ENCODE measurements around the gene PRCD.
A peak's percentile ranks its signal among the peaks of the same experiment; 100 is the strongest.

PRCD gene

DNA sequence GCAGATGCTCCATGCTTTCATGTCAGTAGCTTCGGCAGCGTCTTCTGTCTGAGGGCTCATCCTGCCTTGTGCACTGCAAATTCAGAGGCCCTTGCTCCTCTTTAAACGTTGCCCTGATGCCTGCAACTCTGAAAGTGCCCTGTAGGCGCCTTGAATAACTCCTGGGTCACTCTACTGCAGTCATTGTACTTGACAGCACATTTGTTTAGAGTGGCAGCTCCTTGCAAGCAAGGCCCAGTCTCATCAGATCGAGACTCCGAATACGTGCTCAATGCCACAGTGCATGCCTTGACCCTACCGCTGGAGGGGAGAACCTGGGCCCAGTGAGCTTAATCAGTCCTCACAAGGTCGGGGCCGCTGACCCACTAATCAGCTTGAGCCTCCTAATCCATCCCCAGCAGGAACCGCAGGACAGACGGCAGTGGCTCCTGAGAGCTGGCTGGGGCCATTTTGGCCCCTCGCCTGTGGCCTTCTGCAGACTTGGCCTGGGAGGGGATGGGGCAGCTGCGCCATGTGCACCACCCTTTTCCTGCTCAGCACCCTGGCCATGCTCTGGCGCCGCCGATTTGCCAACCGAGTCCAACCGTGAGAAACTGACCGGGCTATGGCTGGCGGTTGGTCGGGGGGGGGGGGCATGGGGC is at the start of gene PRCD:
Gene PRCD (plus strand): TSS at position 414 of the 641 bp plus-strand sequence. CDS start 98 bp downstream, at position 512.
- no peak for DNase-seq

GRCh38 chr17:76490112-76490710 is 49.6 kb upstream of the PRCD start:
- no peak for DNase-seq

DNA sequence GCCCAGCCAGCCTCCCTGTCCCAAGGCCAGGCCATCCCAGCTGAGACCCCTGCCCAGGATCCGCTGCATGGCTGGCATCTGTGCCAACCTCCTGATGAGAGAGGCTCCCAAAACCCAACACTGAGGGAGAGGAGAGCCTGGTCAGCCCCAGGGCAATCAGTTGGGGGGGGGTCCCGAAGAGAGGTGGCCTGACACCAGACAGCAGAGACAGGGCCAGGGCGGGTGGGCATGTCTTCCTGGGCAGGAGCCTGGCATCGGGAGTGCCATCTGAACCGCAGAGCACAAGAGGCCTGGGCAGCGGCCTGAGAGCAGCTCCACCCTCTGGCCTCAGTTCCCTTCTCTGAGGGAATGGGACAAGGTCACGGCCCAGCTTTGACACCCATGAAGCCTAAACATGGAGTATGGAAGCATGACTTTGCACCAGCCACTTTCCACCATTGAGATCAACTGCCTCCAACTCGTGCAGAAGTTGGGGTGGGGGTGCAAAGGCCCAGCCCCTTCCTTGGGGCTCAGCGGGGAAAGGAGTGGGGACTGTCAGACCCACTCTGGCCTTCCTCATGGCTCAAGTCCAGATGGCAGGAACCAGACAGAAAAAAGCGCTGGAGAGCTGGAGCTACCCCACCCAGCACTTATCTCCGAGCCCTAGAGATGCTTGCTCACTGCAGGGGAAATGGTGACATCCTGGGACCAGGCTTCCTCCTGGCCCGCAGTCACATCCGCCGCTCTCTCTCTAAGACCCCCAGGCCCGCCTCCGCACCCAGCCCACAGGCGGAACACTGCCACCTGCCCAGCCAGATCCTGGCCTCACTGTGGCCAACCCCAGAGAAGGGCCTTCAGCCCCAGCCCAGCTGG is 48.3 kb upstream of the PRCD start:
- no peak for DNase-seq

GRCh38 chr17:76492123-76492988 is 47.5 kb upstream of the PRCD start:
- DNase-seq, result peak; percentile 65

DNA sequence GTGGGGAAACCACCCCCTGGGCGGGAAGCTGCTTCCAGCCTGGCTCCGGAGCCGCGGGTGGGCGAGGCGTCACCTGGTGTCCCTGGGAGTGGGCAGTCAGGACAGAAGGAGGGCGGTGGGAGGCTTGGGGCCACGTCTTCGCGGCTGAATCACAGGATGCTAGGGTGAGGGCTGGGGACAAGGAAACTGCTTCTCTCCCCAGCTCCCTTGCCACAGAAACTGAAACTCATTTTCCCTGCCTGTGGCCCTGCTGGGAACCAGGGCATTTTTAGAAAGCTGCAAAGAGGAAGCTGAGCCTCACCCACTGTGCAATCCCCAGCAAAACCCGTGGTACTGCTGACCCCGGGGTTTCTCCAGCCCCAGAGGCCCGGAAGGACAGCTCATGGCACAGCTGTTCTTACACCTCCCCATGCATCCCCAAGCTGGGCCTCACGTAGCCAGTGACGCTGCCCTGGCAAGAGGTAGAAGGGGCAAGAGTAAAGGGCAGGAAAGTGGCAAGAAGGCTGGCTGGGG is 46.8 kb upstream of the PRCD start:
- DNase-seq, result peak; percentile 73

- DNase-seq, result no peak
These were observed 46.2 kb upstream of the PRCD start for GRCh38 chr17:76493505-76494167.

DNA sequence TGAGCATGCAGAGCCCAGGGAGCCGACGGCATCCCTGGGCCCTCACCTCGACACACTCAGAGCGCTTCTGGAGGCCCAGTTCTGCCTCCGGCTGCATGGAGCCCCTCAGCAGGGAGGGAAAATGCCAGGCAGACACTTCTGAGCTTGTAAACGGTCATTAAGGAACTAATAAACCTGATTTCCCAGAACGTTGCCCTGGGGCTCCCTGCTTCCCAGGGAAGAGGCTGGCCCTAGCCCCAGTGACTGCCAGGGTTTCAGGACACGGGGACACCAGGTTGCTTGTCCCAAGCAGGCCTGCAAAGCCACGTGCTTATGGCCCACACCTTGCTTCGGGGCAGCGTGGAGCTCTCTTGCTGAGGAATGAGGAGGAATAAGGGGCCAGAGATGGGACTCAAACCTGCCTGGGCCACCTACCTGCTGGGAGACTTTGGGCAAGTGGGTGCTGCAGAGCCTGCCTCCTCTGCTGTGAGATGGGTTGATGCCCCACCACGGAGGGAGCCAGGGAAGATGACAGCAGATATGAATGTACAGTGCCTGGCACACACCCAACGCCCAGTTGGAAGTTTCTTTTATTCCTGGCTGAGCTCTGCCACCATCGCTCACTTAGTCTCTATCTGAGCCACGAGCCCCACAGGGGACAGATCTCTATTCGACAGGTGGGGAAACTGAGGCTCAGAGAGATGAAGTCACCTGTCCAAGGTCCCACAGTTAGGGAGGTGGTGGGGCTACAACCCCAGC is 44.0 kb upstream of the PRCD start:
- no peak for DNase-seq

DNA sequence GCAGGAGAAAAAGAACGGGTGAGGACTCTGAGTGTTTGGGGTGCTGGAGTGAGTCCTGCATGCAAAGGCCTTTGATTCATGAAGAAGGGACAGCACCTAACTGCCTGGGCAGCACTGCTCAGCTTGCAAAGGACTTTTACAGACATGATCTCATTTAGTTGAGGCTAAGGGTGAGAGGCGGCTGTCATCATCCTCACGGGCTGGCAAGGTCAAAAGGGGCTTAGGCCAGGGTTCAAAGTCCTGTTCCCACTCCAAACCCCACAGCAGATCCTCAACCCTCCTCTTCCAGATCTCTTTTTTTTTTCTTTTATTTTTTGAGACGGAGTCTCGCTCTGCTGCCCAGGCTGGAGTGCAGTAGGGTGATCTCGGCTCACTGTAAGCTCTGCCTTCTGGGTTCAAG is 43.4 kb upstream of the PRCD start:
- DNase-seq, result no peak

DNA sequence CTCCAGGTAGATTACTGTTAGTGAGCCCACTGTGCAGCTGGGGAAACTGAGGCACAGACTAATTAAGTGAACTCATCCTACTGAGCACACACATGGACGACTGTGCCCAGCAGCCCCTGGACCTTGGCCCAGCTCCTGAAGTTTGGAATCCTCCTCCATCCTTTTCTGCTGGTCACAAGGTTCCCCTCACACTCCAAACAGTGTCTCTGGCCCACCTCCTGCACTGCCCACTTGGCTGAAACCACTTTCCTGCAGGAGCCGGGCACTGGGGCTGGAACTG is 42.2 kb upstream of the PRCD start:
- no peak for DNase-seq

DNA sequence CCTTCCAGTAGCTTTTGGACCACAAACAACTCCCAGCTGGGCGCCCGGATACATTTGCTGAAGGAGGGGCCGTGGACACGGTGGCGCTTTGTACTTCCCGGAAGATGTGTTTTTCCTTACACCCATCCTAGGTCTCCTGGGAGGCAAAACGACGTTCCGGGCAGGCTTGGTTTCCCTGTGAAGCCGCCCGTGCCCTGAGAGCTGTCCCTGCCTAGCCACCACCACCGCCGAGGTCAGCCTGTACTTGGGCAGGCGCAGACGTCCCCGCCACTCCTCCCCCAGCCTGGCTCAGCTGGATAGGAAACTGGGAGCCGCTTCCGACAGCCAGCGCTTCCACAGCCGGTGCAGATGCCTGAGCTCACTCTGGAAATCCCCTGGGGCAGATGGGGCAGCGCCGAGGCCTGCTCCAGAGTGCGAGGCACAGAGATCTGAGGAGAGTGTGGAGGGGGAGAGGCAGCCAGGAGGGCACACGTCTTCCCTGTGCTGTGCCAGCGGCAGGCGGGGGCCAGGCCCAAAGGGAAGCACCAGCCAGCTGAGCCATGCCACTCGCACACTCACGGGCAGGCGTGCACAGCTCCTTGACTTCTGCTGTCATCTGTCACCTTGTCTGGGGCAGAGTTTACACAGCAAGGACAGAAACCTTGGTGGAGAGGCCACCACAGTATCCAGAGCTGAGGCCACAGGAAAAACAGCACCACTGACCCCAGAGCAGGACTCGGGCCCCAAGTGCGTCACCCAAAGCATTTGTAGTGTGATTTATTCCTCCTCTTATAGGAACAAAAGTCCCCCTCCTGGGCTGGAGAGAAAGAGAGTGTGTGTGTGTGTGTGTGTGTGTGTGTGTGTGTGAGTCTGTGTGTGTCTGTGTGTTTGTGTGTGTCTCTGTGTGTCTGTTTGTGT is 41.6 kb upstream of the PRCD start:
- DNase-seq, result no peak

DNA sequence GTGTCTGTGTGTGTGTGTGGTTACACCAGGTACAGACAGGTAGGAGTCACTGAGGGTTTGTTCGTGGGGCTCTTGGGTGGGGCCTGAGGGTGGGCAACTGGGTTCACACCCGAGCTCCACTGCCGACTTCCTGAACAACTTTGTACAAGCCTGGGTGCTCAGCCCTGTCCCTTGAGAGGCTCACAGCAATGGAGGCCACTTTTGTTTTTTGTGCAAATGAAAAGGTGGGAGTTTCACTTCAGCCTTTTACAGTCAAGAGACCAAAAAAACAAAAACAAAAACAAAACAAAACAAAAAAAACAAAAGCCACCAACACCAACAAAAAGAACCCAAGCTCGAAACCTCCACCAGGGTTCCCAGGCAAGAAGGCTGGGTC is 41.0 kb upstream of the PRCD start:
- no peak for DNase-seq

- no peak for DNase-seq
These were observed 40.6 kb upstream of the PRCD start for GRCh38 chr17:76499267-76499667.

GRCh38 chr17:76500074-76500746 is 39.6 kb upstream of the PRCD start:
- DNase-seq, result no peak

GRCh38 chr17:76500747-76501017 is 39.2 kb upstream of the PRCD start:
- DNase-seq, result no peak

DNA sequence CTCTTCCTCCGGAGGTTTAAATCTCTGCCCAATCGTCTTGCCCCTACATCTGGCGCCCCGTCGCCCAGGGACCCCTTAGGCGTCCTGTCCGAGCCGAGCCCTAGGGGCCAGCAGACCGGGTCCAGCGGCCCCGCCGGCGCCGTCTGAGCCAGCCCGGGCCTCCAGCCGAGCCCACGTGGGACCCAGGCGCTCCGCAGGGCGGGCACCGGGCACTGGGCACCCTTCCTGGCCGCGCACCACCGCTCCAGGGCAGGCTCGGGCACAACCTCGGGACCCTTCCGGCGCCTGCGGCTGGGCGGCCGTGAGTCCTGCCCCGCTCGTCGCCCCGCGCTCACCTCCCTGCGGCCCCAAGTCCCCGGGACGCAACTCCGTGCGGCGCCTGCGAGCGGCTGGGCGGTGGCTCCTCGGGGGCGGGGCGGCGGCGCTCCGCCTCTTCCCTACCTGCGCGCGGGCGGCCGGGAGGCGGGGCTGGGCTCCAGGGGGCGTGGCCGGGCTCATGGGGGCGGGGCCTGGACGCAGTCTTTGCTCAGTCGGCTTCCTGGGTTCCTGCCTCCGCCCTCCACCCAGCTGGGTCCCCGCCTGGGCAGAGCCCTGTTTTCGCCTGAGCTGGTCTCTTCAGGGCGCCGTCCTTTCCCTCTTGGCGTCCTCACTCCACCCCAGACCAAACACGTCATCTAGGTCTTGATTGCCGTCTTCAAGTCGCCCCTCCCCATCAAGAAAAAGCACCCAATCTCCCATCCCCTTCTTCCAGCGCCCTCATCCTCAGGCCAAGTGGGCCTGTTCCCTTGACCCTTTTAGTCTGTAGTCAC is 38.6 kb upstream of the PRCD start, which contains the start of gene RHBDF2:
Gene RHBDF2 (minus strand): TSS at position 406 of the 809 bp plus-strand sequence. CDS start 19,899 bp downstream, outside the sequence.
- peak; percentile 99 for DNase-seq

DNA sequence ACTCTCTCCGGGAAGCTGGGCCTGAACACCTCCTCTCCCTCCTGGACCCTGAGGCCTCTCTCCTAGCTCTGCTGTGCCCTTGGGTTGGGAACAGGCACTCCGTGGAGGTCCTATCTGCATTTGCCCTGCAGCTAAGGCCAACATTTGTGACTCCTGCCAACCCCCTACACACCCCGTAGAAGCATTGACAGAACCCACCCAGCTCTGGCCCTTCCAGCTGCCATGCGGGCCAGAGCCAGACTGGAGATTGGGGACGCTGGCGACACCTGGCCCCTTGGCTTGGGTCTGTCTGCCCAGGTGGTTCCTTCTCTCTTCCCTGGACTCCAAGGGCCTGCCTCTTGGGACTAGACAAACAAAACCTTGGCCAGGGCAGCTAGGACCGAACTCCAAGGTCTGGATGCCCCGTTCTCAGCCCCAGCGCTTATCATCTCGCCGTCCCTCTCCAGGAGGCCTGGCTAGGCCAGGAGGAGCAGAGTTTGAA is 38.0 kb upstream of the PRCD start:
- DNase-seq, result no peak

DNA sequence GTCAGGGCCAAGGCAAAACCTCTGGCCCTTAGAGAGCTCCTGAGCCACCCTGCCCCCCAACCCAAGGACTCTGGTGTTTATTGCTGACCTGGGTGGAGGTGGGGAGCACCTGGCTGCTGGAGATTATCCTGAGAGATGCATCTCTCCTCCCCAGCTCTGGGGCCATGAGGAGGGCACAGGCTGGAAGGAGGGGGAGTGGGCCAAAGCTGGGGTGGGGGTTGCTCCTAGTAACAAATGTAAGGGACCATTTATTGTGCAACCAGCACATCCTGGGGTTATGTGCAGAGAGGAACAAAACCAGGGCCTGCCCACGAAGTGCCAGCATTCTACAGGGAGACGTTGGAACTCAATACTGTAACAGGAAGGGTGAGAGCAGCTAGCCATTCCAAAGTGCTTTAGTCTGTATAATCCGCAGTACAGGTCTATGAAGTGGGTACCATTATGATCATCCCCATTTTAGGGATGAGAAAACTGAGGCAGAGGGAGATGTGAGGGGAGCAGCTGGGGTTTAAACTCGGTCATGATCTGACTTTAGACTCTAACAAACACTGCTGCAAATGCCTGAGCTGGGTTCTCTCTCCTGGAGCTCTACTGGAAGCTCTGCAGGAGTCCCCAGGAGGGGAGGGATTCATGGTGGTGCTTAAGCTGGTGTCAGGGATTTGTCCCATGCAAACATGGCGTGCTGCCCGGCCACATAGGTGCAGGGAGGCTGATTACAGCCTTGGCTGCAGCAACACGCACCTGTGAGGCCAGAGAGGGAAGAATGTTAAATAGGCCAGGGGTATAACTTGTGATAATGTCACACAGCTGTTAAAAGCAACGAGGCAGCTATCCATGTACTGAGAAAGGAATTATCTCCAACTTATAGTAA is 37.3 kb upstream of the PRCD start:
- no peak for DNase-seq

GRCh38 chr17:76504117-76504516 is 35.7 kb upstream of the PRCD start:
- no peak for DNase-seq

Measured in activated CD8-positive, alpha-beta memory T cell treated with anti-CD3 and anti-CD28 coated beads, Interleukin-2, amount 50 U/mL, for 48 hours (primary cell).